Endothelial cell of umbilical vein (primary cell): ENCODE measurements around the gene AGPAT1. TPM values are rescaled to one million over a fixed set of nuclear protein-coding genes. Genes with fewer than 3 reads are reported as not detected.

ENCODE experiments used
- BruUV-seq: library from RNA; stranded (reverse); fragments of 400-500 nt; replicated peaks from 2 replicates; lab custom pipeline; 2021; lab: Mats Ljungman, UMichigan
- CTCF ChIA-PET: fragments of 300-600, 350-600 bp; sonication (Branson Sonifier 250); formaldehyde crosslinking; loops from one replicate; lab custom pipeline; 2021; ENCODE audit warnings: antibody characterized with exemption, inconsistent platforms; lab: Charles Lee
- POLR2A ChIA-PET: fragments of 300-600, 350-600 bp; sonication (Branson Sonifier 250); formaldehyde crosslinking; loops from one replicate; lab custom pipeline; 2021; ENCODE audit warnings: antibody characterized with exemption, inconsistent platforms; lab: Charles Lee
- DNase-seq: peaks from one replicate; pipeline ENCODE4 v3.0.0-alpha.2; 2011; ENCODE audit warnings: low read depth, low spot score
- FAIRE-seq: peaks from 2 replicates; lab custom pipeline; 2011; peaks lifted over from hg19 to GRCh38; lab: Jason Lieb, UNC
- H2AFZ ChIP-seq: 2 replicates; pipeline ENCODE4 v1.6.0; 2012; ENCODE audit warnings: low read depth, low read length, control low read depth, inconsistent platforms
- H3K27ac ChIP-seq: 2 replicates; pipeline ENCODE4 v1.5.1; 2011; ENCODE audit warnings: low read depth, mild to moderate bottlenecking, control low read depth, low read length, moderate library complexity; ENCODE audit not compliant: insufficient read depth
- H3K27me3 ChIP-seq, 2 experiments: 2 replicates each; pipeline versions ENCODE4 v1.6.0 to v1.6.1; 2011; ENCODE audit warnings: low read length in 2 of 2, mixed read lengths in 1 of 2; ENCODE audit not compliant: control insufficient read depth in 2 of 2, insufficient read depth in 2 of 2
- H3K36me3 ChIP-seq, 2 experiments: 2 replicates in 1 of 2; 3 replicates in 1 of 2; pipeline ENCODE4 v1.5.1; 2011; ENCODE audit warnings: low read length in 2 of 2, mild to moderate bottlenecking in 1 of 2, moderate library complexity in 1 of 2; ENCODE audit not compliant: control insufficient read depth in 2 of 2, insufficient read depth in 2 of 2; ENCODE audit errors: extremely low read depth in 1 of 2
- H3K4me1 ChIP-seq: 3 replicates; pipeline ENCODE4 v1.5.1; 2011; ENCODE audit warnings: mild to moderate bottlenecking, low read length; ENCODE audit not compliant: control insufficient read depth, insufficient read depth; ENCODE audit errors: extremely low read depth
- H3K4me2 ChIP-seq: 2 replicates; pipeline ENCODE4 v1.6.1; 2011; ENCODE audit warnings: low read length, control low read depth, mixed read lengths; ENCODE audit not compliant: insufficient read depth
- H3K4me3 ChIP-seq, 3 experiments: fragments of 200-600 bp in 1 of 3; sonication (generic), shearing (Covaris generic) in 1 of 3; replicated peaks in 1 of 3; 2 replicates each; pipeline ENCODE4 v1.5.1; 2011 to 2016; ENCODE audit warnings: control low read depth in 3 of 3, low read length in 3 of 3, mild to moderate bottlenecking in 2 of 3, inconsistent platforms in 1 of 3, low read depth in 1 of 3, moderate library complexity in 1 of 3; ENCODE audit not compliant: insufficient read depth in 1 of 3
- H3K79me2 ChIP-seq: 2 replicates; pipeline ENCODE4 v1.6.0; 2012; ENCODE audit warnings: low read length, inconsistent platforms; ENCODE audit not compliant: control insufficient read depth, insufficient read depth
- H3K9ac ChIP-seq: replicated peaks from 2 replicates; pipeline ENCODE3; 2011; ENCODE audit warnings: low read length, control low read depth; ENCODE audit not compliant: insufficient read depth; ENCODE audit errors: extremely low read depth
- H3K9me1 ChIP-seq: replicated peaks from 3 replicates; pipeline ENCODE4 v1.6.0; 2011; ENCODE audit warnings: mild to moderate bottlenecking, low read length; ENCODE audit not compliant: control insufficient read depth, insufficient read depth; ENCODE audit errors: extremely low read depth
- H3K9me3 ChIP-seq: replicated peaks from 2 replicates; pipeline ENCODE4 v1.5.1; 2012; ENCODE audit warnings: low read length, inconsistent platforms; ENCODE audit not compliant: control insufficient read depth, insufficient read depth
- H4K20me1 ChIP-seq: replicated peaks from 2 replicates; pipeline ENCODE3; 2011; ENCODE audit warnings: mild to moderate bottlenecking, low read length; ENCODE audit not compliant: control insufficient read depth, insufficient read depth; ENCODE audit errors: extremely low read depth
- CTCF ChIP-seq, 2 donors: IDR thresholded peaks; 1 replicate in 1 of 2; 2 replicates in 1 of 2; pipeline ENCODE4 v1.5.1; 2011; ENCODE audit warnings: low read length in 2 of 2, mild to moderate bottlenecking in 2 of 2, moderate library complexity in 2 of 2, control low read depth in 1 of 2, inconsistent platforms in 1 of 2, low read depth in 1 of 2; ENCODE audit not compliant: insufficient read depth in 1 of 2; ENCODE audit errors: extremely low read depth in 1 of 2
- EZH2 ChIP-seq: IDR thresholded peaks from 2 replicates; pipeline ENCODE4 v1.6.1; 2012; ENCODE audit warnings: borderline replicate concordance, low read depth, mild to moderate bottlenecking, moderate library complexity, low read length, inconsistent platforms; ENCODE audit not compliant: severe bottlenecking
- MYC ChIP-seq: IDR thresholded peaks from one replicate; pipeline ENCODE4 v1.6.1; 2011; ENCODE audit warnings: mild to moderate bottlenecking, low read depth, low read length
- POLR2AphosphoS5 ChIP-seq: IDR thresholded peaks from 2 replicates; pipeline ENCODE4 v1.6.1; 2012; ENCODE audit warnings: low read depth, mild to moderate bottlenecking, control low read depth, low read length, moderate library complexity; ENCODE audit not compliant: insufficient read depth
- dilution Hi-C: fragments of 300-500 bp; cut with MboI; formaldehyde crosslinking; loops from one replicate; pipeline ENCODE4 v1.15.0; 2019; ENCODE audit warnings: low sequenced_read_pairs; ENCODE audit not compliant: extremely low pct_ligation_motif_present
- intact Hi-C: fragments of 100-400 bp; cut with micrococcal nuclease; formaldehyde crosslinking; loops from one replicate; pipeline ENCODE4 v1.10.0; 2022
- polyA plus RNA-seq, 4 experiments: library from polyadenylated mRNA; depleted of rRNA in 3 of 4; stranded (reverse) in 3 of 4; unstranded in 1 of 4; fragments of >200 nt; gene quantifications; 2 replicates each; pipeline versions ENCODE4 v1.2.1 to v1.2.3, GENCODE V29; 2011 to 2012; ENCODE audit warnings: missing spikeins in 1 of 4
- total RNA-seq: library from RNA; stranded (reverse); gene quantifications from 2 replicates; pipeline ENCODE4 v1.2.3, GENCODE V29; 2021

Gene AGPAT1
- total and polyA plus RNA-seq, 2 donors (not counting 3 experiments of a cell fraction or from before 2014, with no cell fraction given), result 38.4 to 132 TPM

DNA sequence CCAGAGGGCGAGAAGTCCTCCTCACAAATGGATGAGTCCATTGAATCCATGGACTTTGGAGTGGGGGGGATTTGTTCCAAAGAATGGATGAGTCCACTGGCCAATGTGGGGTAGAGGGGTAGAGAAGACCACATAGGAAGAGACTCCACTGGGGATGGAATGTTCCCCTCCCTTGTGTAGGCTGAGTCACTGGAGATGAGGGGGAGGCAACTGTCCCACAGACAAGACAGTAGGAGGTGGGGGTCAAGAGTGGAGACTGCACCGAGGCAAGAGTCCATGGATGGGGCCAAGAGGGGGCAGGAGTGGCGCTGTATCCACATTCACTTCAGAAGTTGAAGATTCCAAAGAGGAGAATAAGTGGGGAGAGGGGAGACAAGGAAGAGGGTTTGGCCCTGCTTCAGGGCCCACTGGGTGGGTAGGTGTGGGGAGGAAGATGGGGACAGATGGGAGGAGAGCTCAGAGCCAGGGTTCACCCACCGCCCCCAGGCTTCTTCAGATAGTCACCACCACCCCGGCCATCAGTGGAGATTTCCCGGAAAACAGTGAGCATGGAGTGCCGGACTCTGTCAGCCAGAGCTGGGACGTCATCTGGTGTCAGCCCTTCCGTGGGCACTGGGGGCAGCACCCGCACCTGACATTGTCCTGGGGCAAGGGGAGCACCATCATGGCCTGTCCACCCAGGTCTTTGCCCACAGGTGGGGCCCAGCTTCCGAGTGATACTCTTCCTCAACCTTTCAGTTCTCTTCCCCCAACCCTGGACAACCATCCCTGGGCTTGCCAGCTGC, 6.9 kb downstream of the AGPAT1 start:
- intact Hi-C loops, result no loop called here
- FAIRE-seq, result no peak
- POLR2A ChIA-PET, result no interaction called here

More for the DNA sequence above, 6.9 kb downstream of the AGPAT1 start:
- H3K79me2 ChIP-seq, result no peaks in the 10 kb centered on the region
- no peak overlapping the region for H3K4me2 ChIP-seq
- no peak overlapping the region for H3K4me3 ChIP-seq
- dilution Hi-C loops, result no loop called here
- H3K4me1 ChIP-seq, result no peaks in the 10 kb centered on the region
- no peak overlapping the region for H3K27ac ChIP-seq
- DNase-seq, result no peak
- no peak overlapping the region for H3K9ac ChIP-seq
- H2AFZ ChIP-seq, result no peak overlapping the region
- no peaks in the 10 kb centered on the region for H3K9me3 ChIP-seq
- CTCF ChIA-PET, result interaction anchor here (0.9 kb wide), 1 partner anchor 14 kb away, joined by 3 read pairs; no protein-coding TSS in a partner anchor
- no peaks in the 10 kb centered on the region for H4K20me1 ChIP-seq
- no peaks in the 10 kb centered on the region for H3K27me3 ChIP-seq
- no peaks in the 10 kb centered on the region for H3K9me1 ChIP-seq
- TSS peak; percentile 66 for BruUV-seq
- TF ChIP-seq POLR2AphosphoS5 (no peak), CTCF (IDR thresholded peaks at IDR 0.05; ENCODE audit: extremely low read depth in 1 of 2, insufficient read depth in 1 of 2, low read depth in 1 of 2, low read length in 2 of 2) (no peak), MYC (no peak), EZH2 (no peak)
- peaks cover 7 to 21% of the 10 kb centered on the region in 2 experiments for H3K36me3 ChIP-seq
